H1 (cell line): ENCODE data around the gene SELENOI. TPM values are rescaled to one million over a fixed set of nuclear protein-coding genes. Genes with fewer than 3 reads are reported as not detected.

ENCODE experiments used
- polyA plus RNA-seq, 7 experiments: library from polyadenylated mRNA; depleted of rRNA in 3 of 7; stranded (reverse) in 5 of 7; unstranded in 2 of 7; fragments of >200 nt in 5 of 7; fragments of 200-250 nt in 2 of 7; gene quantifications; 1 replicate in 5 of 7; 2 replicates in 1 of 7; 4 replicates in 1 of 7; pipeline versions ENCODE4 v1.2.1 to v1.2.3, GENCODE V29; 2011 to 2013; ENCODE audit warnings: missing spikeins in 2 of 7, mixed read lengths in 2 of 7
- total RNA-seq: library from RNA; stranded (reverse); fragmentation: NEBNext Ultra II Directional; extraction: Animal tissue kit (Norgen Biotek cat#: 25700); gene quantifications from 2 replicates; pipeline ENCODE4 v1.2.1, GENCODE V29; 2021
- TF ChIP-seq, protein P1 (sequence below): IDR thresholded peaks from 2 replicates; pipeline ENCODE4 v1.6.1; 2012; ENCODE audit warnings: inconsistent platforms
- TF ChIP-seq, protein P2 (sequence below): IDR thresholded peaks from 2 replicates; pipeline ENCODE4 v1.6.1; 2012; ENCODE audit warnings: inconsistent platforms

SELENOI gene
- total and polyA plus RNA-seq, 2 of the 8 experiments (the other 6 are each of a cell fraction or from before 2014, with no cell fraction given): 15.9 to 63.8 TPM

DNA sequence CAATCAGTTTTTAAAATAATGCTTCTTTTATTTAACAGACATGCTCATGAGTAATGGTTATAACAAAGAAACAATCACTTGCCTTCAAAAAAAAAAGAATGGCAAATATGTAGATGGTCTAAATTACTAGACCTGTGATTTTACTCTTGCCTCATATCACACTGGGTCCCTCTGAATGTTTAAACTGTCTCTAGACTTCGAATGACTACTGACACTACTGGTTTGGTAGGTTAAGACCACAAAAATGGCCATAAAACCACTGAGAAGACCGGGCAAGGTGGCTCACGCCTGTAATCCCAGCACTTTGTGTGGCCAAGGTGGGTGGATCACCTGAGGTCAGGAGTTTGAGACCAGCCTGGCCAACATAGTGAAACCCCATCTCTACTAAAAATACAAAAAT, 5.1 kb upstream of the SELENOI start (continued):
- TF ChIP-seq, protein P1, sequence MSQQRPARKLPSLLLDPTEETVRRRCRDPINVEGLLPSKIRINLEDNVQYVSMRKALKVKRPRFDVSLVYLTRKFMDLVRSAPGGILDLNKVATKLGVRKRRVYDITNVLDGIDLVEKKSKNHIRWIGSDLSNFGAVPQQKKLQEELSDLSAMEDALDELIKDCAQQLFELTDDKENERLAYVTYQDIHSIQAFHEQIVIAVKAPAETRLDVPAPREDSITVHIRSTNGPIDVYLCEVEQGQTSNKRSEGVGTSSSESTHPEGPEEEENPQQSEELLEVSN: no peak
- TF ChIP-seq, protein P2, sequence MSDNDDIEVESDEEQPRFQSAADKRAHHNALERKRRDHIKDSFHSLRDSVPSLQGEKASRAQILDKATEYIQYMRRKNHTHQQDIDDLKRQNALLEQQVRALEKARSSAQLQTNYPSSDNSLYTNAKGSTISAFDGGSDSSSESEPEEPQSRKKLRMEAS: no peak
- TF ChIP-seq, all 59 proteins: peak for 0
